ENCODE measurements around the gene VAMP8. TPM values are rescaled to one million over a fixed set of nuclear protein-coding genes. Genes with fewer than 3 reads are reported as not detected.

Gene VAMP8
- total and polyA plus RNA-seq, 2 of the 8 experiments (the other 6 are each of a cell fraction or from before 2014, with no cell fraction given), result 34.4 to 69.7 TPM

GRCh38 chr2:85631316-85631715, 53.9 kb downstream of the VAMP8 start (continued):
- TF ChIP-seq GABPA (IDR thresholded peaks at IDR 0.05; ENCODE audit: borderline replicate concordance, insufficient read depth, low read length) (no peak), CHD1 (IDR thresholded peaks at IDR 0.05; ENCODE audit: low read depth, low read length) (no peak)

Small RNA genes within 50 kb of the gene (small RNA-seq; reads per million reads assigned to genes)
- not detected for gene RN7SL126P (ENCODE audit: insufficient read depth)

Other genes starting within 250 kb of the VAMP8 start
- 36.3 and 38.9 TPM in 2 replicates for gene TGOLN2, start 249.6 kb upstream of the VAMP8 start, total RNA-seq (2021; fragmentation: NEBNext Ultra II Directional; extraction: Animal tissue kit (Norgen Biotek cat#: 25700))
- 31.1 and 33.9 TPM in 2 replicates for gene TGOLN2, start 249.6 kb upstream of the VAMP8 start, polyA plus RNA-seq (2011; rRNA removed)
- gene RETSAT, start 223.1 kb upstream of the VAMP8 start, total RNA-seq (2021; fragmentation: NEBNext Ultra II Directional; extraction: Animal tissue kit (Norgen Biotek cat#: 25700)), result 13.6 and 15.8 TPM in 2 replicates
- 16.7 and 20.7 TPM in 2 replicates for gene RETSAT, start 223.1 kb upstream of the VAMP8 start, polyA plus RNA-seq (2011; rRNA removed)
- 6.9 and 10.2 TPM in 2 replicates for gene ELMOD3, start 222.8 kb upstream of the VAMP8 start, total RNA-seq (2021; fragmentation: NEBNext Ultra II Directional; extraction: Animal tissue kit (Norgen Biotek cat#: 25700))
- 8.5 and 9.3 TPM in 2 replicates for gene ELMOD3, start 222.8 kb upstream of the VAMP8 start, polyA plus RNA-seq (2011; rRNA removed)
- 78.6 and 80.5 TPM in 2 replicates for gene CAPG, start 167.2 kb upstream of the VAMP8 start, total RNA-seq (2021; fragmentation: NEBNext Ultra II Directional; extraction: Animal tissue kit (Norgen Biotek cat#: 25700))
- gene CAPG, start 167.2 kb upstream of the VAMP8 start, polyA plus RNA-seq (2011; rRNA removed), result 89.0 and 114 TPM in 2 replicates
- 1.3 TPM in 1 of 2 replicates, not detected in the other for gene SH2D6, start 158.9 kb upstream of the VAMP8 start, total RNA-seq (2021; fragmentation: NEBNext Ultra II Directional; extraction: Animal tissue kit (Norgen Biotek cat#: 25700))
- 0.17 and 0.42 TPM in 2 replicates for gene SH2D6, start 158.9 kb upstream of the VAMP8 start, polyA plus RNA-seq (2011; rRNA removed)
- gene MAT2A, start 38.4 kb upstream of the VAMP8 start, total RNA-seq (2021; fragmentation: NEBNext Ultra II Directional; extraction: Animal tissue kit (Norgen Biotek cat#: 25700)), result 297 and 307 TPM in 2 replicates
- gene MAT2A, start 38.4 kb upstream of the VAMP8 start, polyA plus RNA-seq (2011; rRNA removed), result 186 and 255 TPM in 2 replicates
- 33.8 and 36.1 TPM in 2 replicates for gene GGCX, start 16.1 kb upstream of the VAMP8 start, total RNA-seq (2021; fragmentation: NEBNext Ultra II Directional; extraction: Animal tissue kit (Norgen Biotek cat#: 25700))
- gene GGCX, start 16.1 kb upstream of the VAMP8 start, polyA plus RNA-seq (2011; rRNA removed), result 29.4 and 47.8 TPM in 2 replicates
- gene VAMP5, start 6.8 kb downstream of the VAMP8 start, total RNA-seq (2021; fragmentation: NEBNext Ultra II Directional; extraction: Animal tissue kit (Norgen Biotek cat#: 25700)), result 4.7 and 5.2 TPM in 2 replicates
- gene VAMP5, start 6.8 kb downstream of the VAMP8 start, polyA plus RNA-seq (2011; rRNA removed), result 13.4 and 14.2 TPM in 2 replicates
- gene RNF181, start 18.2 kb downstream of the VAMP8 start, total RNA-seq (2021; fragmentation: NEBNext Ultra II Directional; extraction: Animal tissue kit (Norgen Biotek cat#: 25700)), result 97.2 and 99.5 TPM in 2 replicates
- gene RNF181, start 18.2 kb downstream of the VAMP8 start, polyA plus RNA-seq (2011; rRNA removed), result 398 and 514 TPM in 2 replicates
- 19.8 and 22.4 TPM in 2 replicates for gene TMEM150A, start 25.1 kb downstream of the VAMP8 start, total RNA-seq (2021; fragmentation: NEBNext Ultra II Directional; extraction: Animal tissue kit (Norgen Biotek cat#: 25700))
- 29.9 and 42.6 TPM in 2 replicates for gene TMEM150A, start 25.1 kb downstream of the VAMP8 start, polyA plus RNA-seq (2011; rRNA removed)
- gene C2orf68, start 34.5 kb downstream of the VAMP8 start, total RNA-seq (2021; fragmentation: NEBNext Ultra II Directional; extraction: Animal tissue kit (Norgen Biotek cat#: 25700)), result 40.9 and 46.3 TPM in 2 replicates
- 47.2 and 49.4 TPM in 2 replicates for gene C2orf68, start 34.5 kb downstream of the VAMP8 start, polyA plus RNA-seq (2011; rRNA removed)
- gene USP39, start 38.6 kb downstream of the VAMP8 start, total RNA-seq (2021; fragmentation: NEBNext Ultra II Directional; extraction: Animal tissue kit (Norgen Biotek cat#: 25700)), result 86.2 and 90.4 TPM in 2 replicates
- 76.3 and 81.5 TPM in 2 replicates for gene USP39, start 38.6 kb downstream of the VAMP8 start, polyA plus RNA-seq (2011; rRNA removed)
- gene SFTPB, start 90.6 kb downstream of the VAMP8 start, total RNA-seq (2021; fragmentation: NEBNext Ultra II Directional; extraction: Animal tissue kit (Norgen Biotek cat#: 25700)), result not detected in 2 replicates
- not detected in 2 replicates for gene SFTPB, start 90.6 kb downstream of the VAMP8 start, polyA plus RNA-seq (2011; rRNA removed)
- gene GNLY, start 116.8 kb downstream of the VAMP8 start, total RNA-seq (2021; fragmentation: NEBNext Ultra II Directional; extraction: Animal tissue kit (Norgen Biotek cat#: 25700)), result not detected in 2 replicates
- 0.03 TPM in 1 of 2 replicates, not detected in the other for gene GNLY, start 116.8 kb downstream of the VAMP8 start, polyA plus RNA-seq (2011; rRNA removed)
- 0.50 and 0.54 TPM in 2 replicates for gene ATOH8, start 176.4 kb downstream of the VAMP8 start, total RNA-seq (2021; fragmentation: NEBNext Ultra II Directional; extraction: Animal tissue kit (Norgen Biotek cat#: 25700))
- 0.53 and 0.74 TPM in 2 replicates for gene ATOH8, start 176.4 kb downstream of the VAMP8 start, polyA plus RNA-seq (2011; rRNA removed)

All from H1 (cell line).